Lower leg skin (tissue), 3 donors: ENCODE measurements around the gene GOLPH3.
"Not testable (repeated sequence)": the region's sequence is repeated elsewhere in the genome, so short reads cannot be mapped to it uniquely, and the experiment has no call there.

Source experiments
- CTCF ChIP-seq, 3 donors: fragments of 450-650 bp; IDR thresholded peaks; one replicate each; pipeline ENCODE4 v1.5.1; 2016; ENCODE audit warnings: antibody characterized with exemption in 3 of 3, mild to moderate bottlenecking in 3 of 3, moderate library complexity in 2 of 3
- POLR2A ChIP-seq, 2 donors: fragments of 450-650 bp; IDR thresholded peaks; one replicate each; pipeline ENCODE4 v1.6.1; 2016 to 2017; ENCODE audit warnings: antibody characterized with exemption in 2 of 2, mild to moderate bottlenecking in 1 of 2, moderate library complexity in 1 of 2

GRCh38 chr5:32080565-32080964, 93.6 kb downstream of the GOLPH3 start:
- TF ChIP-seq CTCF, POLR2A (IDR thresholded peaks at IDR 0.05): not testable (repeated sequence)
